ENCODE results near the gene CCDC74A.
"Not testable (repeated sequence)": the region's sequence is repeated elsewhere in the genome, so short reads cannot be mapped to it uniquely, and the experiment has no call there.

DNA sequence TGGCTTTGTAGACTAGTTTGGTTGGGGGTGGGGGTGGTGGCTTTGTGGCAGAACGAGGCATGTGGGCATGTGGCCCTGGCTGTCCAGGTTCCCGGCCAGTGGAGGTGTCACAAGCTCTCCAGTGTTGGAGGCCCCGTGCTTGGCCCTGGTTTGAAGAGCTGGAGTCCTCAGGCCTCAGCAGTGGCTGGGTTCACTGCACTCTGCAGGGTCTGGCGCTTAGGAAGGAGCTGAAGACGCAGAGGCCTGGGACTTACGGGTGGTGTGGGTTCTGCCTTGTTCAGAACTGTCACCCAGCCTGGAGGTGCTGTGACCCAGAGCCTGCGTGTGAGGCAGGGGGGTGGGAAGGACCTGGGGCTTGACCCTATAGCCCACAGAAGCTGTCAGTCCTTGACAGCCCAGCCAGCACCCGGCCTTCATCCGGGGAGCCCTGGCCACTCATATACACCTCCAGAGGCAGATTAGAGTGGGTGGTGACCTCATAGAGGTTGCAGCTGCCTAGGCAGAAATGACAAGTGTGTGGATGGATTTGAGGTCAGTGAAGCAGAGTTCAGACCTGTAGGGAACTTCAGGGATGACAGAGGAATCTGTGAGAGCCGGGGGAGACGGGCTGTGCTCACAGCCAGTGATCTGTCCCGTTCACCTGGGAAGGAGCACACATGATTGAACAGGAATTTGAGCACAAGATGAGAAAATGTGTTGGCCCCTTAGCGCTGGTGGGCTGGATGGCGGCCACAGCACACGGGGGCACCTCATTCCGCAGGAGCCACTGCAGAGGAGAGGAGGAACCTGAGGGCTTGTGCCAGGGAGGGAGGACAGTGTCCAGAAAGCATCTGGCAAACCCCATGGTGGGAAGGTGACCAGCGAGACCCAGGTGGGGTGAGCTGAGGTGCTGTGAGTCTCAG, 15.5 kb upstream of the CCDC74A start:
- TF ChIP-seq, protein P1, sequence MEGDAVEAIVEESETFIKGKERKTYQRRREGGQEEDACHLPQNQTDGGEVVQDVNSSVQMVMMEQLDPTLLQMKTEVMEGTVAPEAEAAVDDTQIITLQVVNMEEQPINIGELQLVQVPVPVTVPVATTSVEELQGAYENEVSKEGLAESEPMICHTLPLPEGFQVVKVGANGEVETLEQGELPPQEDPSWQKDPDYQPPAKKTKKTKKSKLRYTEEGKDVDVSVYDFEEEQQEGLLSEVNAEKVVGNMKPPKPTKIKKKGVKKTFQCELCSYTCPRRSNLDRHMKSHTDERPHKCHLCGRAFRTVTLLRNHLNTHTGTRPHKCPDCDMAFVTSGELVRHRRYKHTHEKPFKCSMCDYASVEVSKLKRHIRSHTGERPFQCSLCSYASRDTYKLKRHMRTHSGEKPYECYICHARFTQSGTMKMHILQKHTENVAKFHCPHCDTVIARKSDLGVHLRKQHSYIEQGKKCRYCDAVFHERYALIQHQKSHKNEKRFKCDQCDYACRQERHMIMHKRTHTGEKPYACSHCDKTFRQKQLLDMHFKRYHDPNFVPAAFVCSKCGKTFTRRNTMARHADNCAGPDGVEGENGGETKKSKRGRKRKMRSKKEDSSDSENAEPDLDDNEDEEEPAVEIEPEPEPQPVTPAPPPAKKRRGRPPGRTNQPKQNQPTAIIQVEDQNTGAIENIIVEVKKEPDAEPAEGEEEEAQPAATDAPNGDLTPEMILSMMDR (conservative IDR thresholded peaks at IDR 0.05; ENCODE audit: low read length) = not testable (repeated sequence)
- not testable (repeated sequence) for TF ChIP-seq EZH2phosphoT487 (IDR thresholded peaks at IDR 0.05; ENCODE audit: borderline replicate concordance)
